PC-3 (cell line): ENCODE measurements around the gene ZNF765. TPM values are rescaled to one million over a fixed set of nuclear protein-coding genes. Genes with fewer than 3 reads are reported as not detected.
A peak's percentile ranks its signal among the peaks of the same experiment; 100 is the strongest.
"Not testable (repeated sequence)": the region's sequence is repeated elsewhere in the genome, so short reads cannot be mapped to it uniquely, and the experiment has no call there.

Source experiments
- ATAC-seq: fragments of 200-7000 bp; cut with Tn5 transposase; 2 replicates; pipeline ENCODE4 v1.9.1; 2020; ENCODE audit warnings: mild to moderate bottlenecking, moderate library complexity
- BruUV-seq: library from RNA; stranded (reverse); fragments of 400-500 nt; replicated peaks from 2 replicates; lab custom pipeline; 2021; lab: Mats Ljungman, UMichigan
- CTCF ChIA-PET: fragments of 300-600 bp; sonication (Branson Sonifier 250); formaldehyde crosslinking; loops from one replicate; lab custom pipeline; 2022; ENCODE audit warnings: antibody characterized with exemption; lab: Charles Lee
- POLR2A ChIA-PET: fragments of 300-600 bp; sonication (Branson Sonifier 250); formaldehyde crosslinking; loops from one replicate; lab custom pipeline; 2022; ENCODE audit warnings: antibody characterized with exemption; ENCODE audit not compliant: unreplicated experiment; lab: Charles Lee
- DNase-seq: peaks from one replicate; pipeline ENCODE4 v3.0.0-alpha.2; 2015
- H2AFZ ChIP-seq: fragments of 300-600 bp; sonication (generic); 2 replicates; pipeline ENCODE4 v1.6.0; 2016; ENCODE audit warnings: antibody characterized with exemption, low read length
- H3F3A ChIP-seq: fragments of 300-600 bp; sonication (generic); one replicate; pipeline ENCODE4 v1.6.0; 2017; ENCODE audit warnings: antibody characterized with exemption, low read length, control low read depth, mild to moderate bottlenecking; ENCODE audit not compliant: unreplicated experiment
- H3K27ac ChIP-seq: fragments of 300-600 bp; sonication (generic); 2 replicates; pipeline ENCODE4 v1.5.1; 2016; ENCODE audit warnings: mild to moderate bottlenecking, low read length
- H3K27me3 ChIP-seq: fragments of 300-600 bp; sonication (generic); 2 replicates; pipeline ENCODE4 v1.6.1; 2016; ENCODE audit warnings: low read length, mixed read lengths
- H3K36me3 ChIP-seq: fragments of 300-600 bp; sonication (generic); 2 replicates; pipeline ENCODE4 v1.6.1; 2016; ENCODE audit warnings: low read depth, mixed run types, low read length, mixed read lengths
- H3K4me1 ChIP-seq: fragments of 300-600 bp; sonication (generic); 2 replicates; pipeline ENCODE4 v1.5.1; 2016; ENCODE audit warnings: low read length; ENCODE audit not compliant: insufficient read depth
- H3K4me2 ChIP-seq: fragments of 300-600 bp; sonication (generic); 2 replicates; pipeline ENCODE4 v1.6.0; 2016; ENCODE audit warnings: low read length
- H3K4me3 ChIP-seq: fragments of 300-600 bp; sonication (generic); 2 replicates; pipeline ENCODE4 v1.5.1; 2016; ENCODE audit warnings: mild to moderate bottlenecking, low read length, mixed read lengths
- H3K79me2 ChIP-seq: fragments of 300-600 bp; sonication (generic); 2 replicates; pipeline ENCODE4 v1.6.1; 2017; ENCODE audit warnings: low read length, mixed read lengths
- H3K9ac ChIP-seq: fragments of 300-600 bp; sonication (generic); 2 replicates; pipeline ENCODE4 v1.6.0; 2016; ENCODE audit warnings: mild to moderate bottlenecking, low read length
- H3K9me2 ChIP-seq: fragments of 300-600 bp; sonication (generic); replicated peaks from 2 replicates; pipeline ENCODE4 v1.6.1; 2016; ENCODE audit warnings: mixed run types, low read length, mixed read lengths
- H3K9me3 ChIP-seq: fragments of 300-600 bp; sonication (generic); 2 replicates; pipeline ENCODE4 v1.6.1; 2016; ENCODE audit warnings: low read length, mixed read lengths
- H4K20me1 ChIP-seq: fragments of 300-600 bp; sonication (generic); 2 replicates; pipeline ENCODE4 v1.6.1; 2016; ENCODE audit warnings: low read length, mixed read lengths
- CTCF ChIP-seq: fragments of 300-600 bp; sonication (generic); conservative IDR thresholded peaks from 2 replicates; pipeline ENCODE4 v1.5.1; 2017; ENCODE audit warnings: antibody characterized with exemption, low read depth, mild to moderate bottlenecking, low read length
- EZH2 ChIP-seq: fragments of 300-600 bp; sonication (generic); IDR thresholded peaks from one replicate; pipeline ENCODE4 v1.6.1; 2017; ENCODE audit warnings: antibody characterized with exemption, mild to moderate bottlenecking, low read length; ENCODE audit not compliant: unreplicated experiment
- EZH2phosphoT487 ChIP-seq: fragments of 300-600 bp; sonication (generic); IDR thresholded peaks from 2 replicates; pipeline ENCODE4 v1.6.1; 2018; ENCODE audit warnings: mild to moderate bottlenecking, antibody characterized with exemption, low read length, borderline replicate concordance
- intact Hi-C: fragments of 100-400 bp; cut with micrococcal nuclease; formaldehyde crosslinking; loops from 2 replicates; pipeline ENCODE4 v1.9.0; 2023
- total RNA-seq: library from RNA; depleted of rRNA; stranded (reverse); fragments of >200 nt; gene quantifications from 2 replicates; pipeline ENCODE4 v1.2.3, GENCODE V29; 2014

ZNF765 gene
- total RNA-seq, 1 experiment from 2014 or later, result 11.4 TPM

- no peaks in the 10 kb centered on the region for H3K9me2 ChIP-seq
- CTCF ChIA-PET, result interaction anchor here (1.0 kb wide), 1 partner anchor 67 kb away, joined by 3 read pairs; no protein-coding TSS in a partner anchor
- intact Hi-C loops, result loop anchor here (5.0 kb wide), 3 partner anchors 35 to 65 kb away; partner anchors contain the start of genes ZNF525, ZNF765 and ZNF813
- BruUV-seq, result TSS peak; percentile 68
- peaks cover 8% of the 10 kb centered on the region; the same call in 1 of the 2 replicates for H3K4me1 ChIP-seq
- H3K9ac ChIP-seq, result peak overlapping the region; percentile 91
- H3K9me3 ChIP-seq, result peaks cover 4% of the 10 kb centered on the region; the same call in 1 of the 2 replicates
- no peaks in the 10 kb centered on the region for H3F3A ChIP-seq
- TF ChIP-seq EZH2, result no peak
- no peak for TF ChIP-seq EZH2phosphoT487
- no peak for TF ChIP-seq CTCF
- ATAC-seq (peak; percentile 12), DNase-seq (peak; percentile 9)
- H3K27me3 ChIP-seq, result no peaks in the 10 kb centered on the region
- H2AFZ ChIP-seq, result peak overlapping the region; percentile 52
- H3K79me2 ChIP-seq, result peaks cover 43% of the 10 kb centered on the region
- peaks cover 38% of the 10 kb centered on the region for H3K36me3 ChIP-seq
- peak overlapping the region; percentile 82 for H3K4me2 ChIP-seq
- no peaks in the 10 kb centered on the region for H4K20me1 ChIP-seq
- peak overlapping the region; percentile 74 for H3K4me3 ChIP-seq
- H3K27ac ChIP-seq, result peak overlapping the region; percentile 57
- POLR2A ChIA-PET, result no interaction called here
Measured at GRCh38 chr19:53432088-53432661, 37.2 kb downstream of the ZNF765 start.

DNA sequence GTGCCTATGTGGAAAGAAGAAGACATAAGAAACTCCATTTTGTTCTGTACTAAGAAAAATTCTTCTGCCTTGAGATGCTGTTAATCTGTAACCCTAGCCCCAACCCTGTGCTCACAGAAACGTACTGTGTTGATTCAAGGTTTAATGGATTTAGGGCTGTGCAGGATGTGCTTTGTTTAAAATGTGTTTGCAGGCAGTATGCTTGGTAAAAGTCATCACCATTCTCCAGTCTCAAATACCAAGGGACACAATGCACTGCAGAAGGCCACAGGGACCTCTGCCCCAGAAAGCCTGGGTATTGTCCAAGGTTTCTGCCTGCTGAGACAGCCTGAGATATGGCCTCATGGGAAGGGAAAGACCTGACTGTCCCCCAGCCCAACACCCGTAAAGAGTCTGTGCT is 48.9 kb downstream of the ZNF765 start:
- BruUV-seq, H4K20me1 ChIP-seq, H3K9me2 ChIP-seq, ATAC-seq, H3K79me2 ChIP-seq, CTCF ChIA-PET, H3F3A ChIP-seq, H3K4me1 ChIP-seq, intact Hi-C loops, DNase-seq, H3K4me3 ChIP-seq, H3K4me2 ChIP-seq, H3K9ac ChIP-seq, H3K27me3 ChIP-seq, POLR2A ChIA-PET, H2AFZ ChIP-seq, H3K27ac ChIP-seq: not testable (repeated sequence)
- Histone ChIP-seq H3K9me3 (peaks cover 12% of the 10 kb centered on the region), H3K36me3 (peaks cover 75% of the 10 kb centered on the region)

- H3K27me3 ChIP-seq, BruUV-seq, CTCF ChIA-PET, DNase-seq, H2AFZ ChIP-seq, H3F3A ChIP-seq, ATAC-seq, H3K4me1 ChIP-seq, H3K4me2 ChIP-seq, H3K79me2 ChIP-seq, H3K9me2 ChIP-seq, H4K20me1 ChIP-seq, H3K27ac ChIP-seq, intact Hi-C loops, H3K9ac ChIP-seq, H3K4me3 ChIP-seq, POLR2A ChIA-PET: not testable (repeated sequence)
- peaks cover 26% of the 10 kb centered on the region for H3K9me3 ChIP-seq
- peaks cover 81% of the 10 kb centered on the region for H3K36me3 ChIP-seq
Measured at GRCh38 chr19:53447196-53447595, 52.2 kb downstream of the ZNF765 start.
